ENCODE results near the gene CHD3. TPM values are rescaled to one million over a fixed set of nuclear protein-coding genes. Genes with fewer than 3 reads are reported as not detected.
A peak's percentile ranks its signal among the peaks of the same experiment; 100 is the strongest.
"Not testable (repeated sequence)": the region's sequence is repeated elsewhere in the genome, so short reads cannot be mapped to it uniquely, and the experiment has no call there.

Gene CHD3
- polyA plus RNA-seq, 10 donors = 57.4 to 113 (median 80.2) TPM

DNA sequence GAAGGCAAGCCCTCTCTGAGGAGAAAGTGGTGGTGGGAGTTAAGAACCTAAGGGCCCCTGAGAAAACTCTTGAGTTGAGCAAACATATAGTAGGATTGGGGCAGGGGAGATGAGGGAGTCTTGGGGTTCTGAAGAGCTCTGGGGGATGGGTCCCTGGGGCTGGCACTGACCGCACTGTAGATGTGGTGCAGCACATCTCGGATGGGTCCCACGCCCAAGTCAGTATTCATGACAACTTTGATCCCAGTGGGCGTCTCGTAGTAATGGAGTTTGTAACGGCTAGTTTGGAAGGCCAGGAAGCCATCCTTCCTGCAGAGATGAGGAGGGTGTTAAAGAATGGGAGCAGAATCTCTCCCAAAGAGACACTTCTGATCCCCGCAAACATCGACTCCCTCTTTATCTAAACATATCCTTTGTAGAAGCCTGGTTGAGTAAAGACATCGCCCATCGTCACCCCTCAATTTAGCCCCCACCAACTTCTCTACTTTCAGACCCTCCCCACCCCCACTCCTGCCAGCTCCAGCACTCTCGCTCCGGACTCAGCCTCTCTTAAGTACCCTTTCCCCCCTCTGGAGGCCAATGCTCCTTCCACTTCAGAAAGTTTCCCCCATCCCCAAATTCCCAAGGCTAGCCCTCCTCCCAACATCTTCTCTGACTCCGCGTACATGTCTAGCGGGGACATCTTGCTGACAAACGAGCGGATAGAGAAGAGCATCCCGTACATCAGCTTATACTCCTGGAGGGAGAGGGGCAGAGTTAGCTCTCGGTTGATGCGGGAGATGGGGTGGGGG, 42.4 kb downstream of the CHD3 start:
- no peak for DNase-seq

- DNase-seq = peak; percentile 99 to 100 (median 100)
These were observed 43.3 kb downstream of the CHD3 start, which contains the start of the genes CNTROB and TRAPPC1 for GRCh38 chr17:7931709-7932482. CNTROB (plus strand) TSS chr17:7932206; CDS start chr17:7933080, 874 bp downstream. TRAPPC1 (minus strand) TSS chr17:7931946; CDS start chr17:7931829, 117 bp downstream.

DNA sequence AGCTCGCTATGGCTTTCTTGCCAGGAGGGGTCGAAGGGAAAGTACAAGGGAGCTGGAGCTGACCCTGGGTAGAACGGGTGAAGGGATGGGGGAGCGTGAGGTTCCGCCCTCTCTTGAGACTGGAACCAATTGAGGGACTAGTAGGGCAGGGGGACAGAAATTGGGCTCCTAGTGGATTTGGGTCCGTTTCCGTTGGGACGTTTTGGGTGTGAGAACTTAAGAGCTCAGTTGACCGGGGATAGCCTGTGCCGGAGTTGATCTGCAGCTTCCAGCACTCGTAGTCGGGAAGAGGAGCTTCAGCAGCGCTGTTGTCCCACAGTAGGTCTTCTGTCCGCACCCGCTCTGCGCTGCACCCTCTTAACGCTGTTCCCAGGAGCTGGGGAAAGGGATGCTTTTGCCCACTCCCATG, 43.9 kb downstream of the CHD3 start:
- DNase-seq = peak in 1 of 3 donors; percentile 56

DNA sequence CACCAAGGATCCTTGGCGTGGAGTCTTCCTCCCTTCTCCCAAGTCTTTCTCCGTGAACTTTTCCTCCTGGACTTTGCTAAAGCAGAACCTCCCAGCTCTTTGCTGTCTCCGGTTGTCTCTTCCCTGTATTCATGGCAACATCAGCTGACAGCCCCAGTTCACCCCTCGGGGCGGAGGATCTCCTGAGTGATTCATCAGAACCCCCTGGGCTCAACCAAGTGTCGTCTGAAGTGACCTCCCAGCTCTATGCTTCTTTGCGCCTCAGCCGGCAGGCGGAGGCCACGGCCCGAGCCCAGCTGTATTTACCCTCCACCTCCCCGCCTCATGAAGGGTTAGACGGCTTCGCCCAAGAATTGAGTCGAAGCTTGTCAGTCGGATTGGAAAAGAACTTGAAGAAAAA, 44.4 kb downstream of the CHD3 start:
- peak in 1 of 3 donors; percentile 18 for DNase-seq

DNA sequence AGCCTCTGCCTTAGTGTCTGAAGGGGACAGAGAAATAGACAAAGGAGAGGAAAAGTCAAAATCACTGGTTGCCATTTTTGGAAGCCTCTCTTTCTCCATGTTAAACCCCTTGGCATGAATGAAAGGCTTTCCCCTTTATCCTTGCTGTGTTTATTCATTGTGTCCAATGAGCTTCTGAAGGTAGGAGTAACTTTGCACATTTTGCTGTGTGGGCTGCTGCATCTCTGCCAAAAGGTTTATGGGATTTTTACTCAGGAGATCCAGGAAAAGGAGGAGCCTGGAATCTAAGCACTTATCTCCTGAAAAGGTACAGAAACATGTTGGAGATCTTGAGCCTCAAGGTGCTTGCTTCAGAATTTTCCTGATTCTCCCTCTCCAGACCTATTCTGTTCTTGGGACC, 47.3 kb downstream of the CHD3 start:
- no peak for DNase-seq

GRCh38 chr17:7940034-7940433, 51.4 kb downstream of the CHD3 start:
- DNase-seq = no peak

- DNase-seq = no peak
These were observed 52.2 kb downstream of the CHD3 start for GRCh38 chr17:7940743-7941142.

DNA sequence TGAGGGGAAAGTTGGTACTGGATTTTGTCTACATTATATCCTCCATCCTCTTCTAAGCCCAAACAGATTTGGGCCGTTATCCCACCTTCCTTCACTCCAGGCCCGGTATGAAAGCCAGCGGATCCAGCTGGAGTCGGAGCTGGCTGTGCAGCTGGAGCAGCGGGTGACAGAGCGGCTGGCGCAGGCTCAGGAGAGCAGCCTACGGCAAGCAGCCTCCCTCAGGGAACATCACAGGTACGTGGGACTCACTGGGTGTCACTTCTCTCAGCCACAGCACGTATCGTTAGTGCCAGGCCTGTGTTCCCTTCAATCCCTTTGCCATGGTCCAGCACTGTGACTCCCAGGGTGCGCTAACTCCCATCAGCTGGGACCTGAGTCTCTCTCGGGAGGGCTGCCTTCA, 54.7 kb downstream of the CHD3 start:
- no peak for DNase-seq

DNA sequence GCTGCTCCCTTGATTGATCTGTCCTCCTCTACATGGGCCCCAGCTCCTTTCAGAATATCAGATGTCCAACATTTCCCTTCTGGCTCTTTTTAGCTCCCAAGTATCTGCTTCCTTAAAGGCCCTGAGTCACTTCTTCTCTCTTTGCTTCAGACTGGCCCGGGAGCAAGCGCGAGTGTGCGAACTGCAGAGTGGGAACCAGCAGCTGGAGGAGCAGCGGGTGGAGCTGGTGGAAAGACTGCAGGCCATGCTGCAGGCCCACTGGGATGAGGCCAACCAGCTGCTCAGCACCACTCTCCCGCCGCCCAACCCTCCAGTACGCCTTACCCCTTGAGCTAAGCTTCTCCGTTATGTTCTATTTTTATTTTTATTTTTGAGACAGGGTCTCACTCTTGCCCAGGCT, 55.7 kb downstream of the CHD3 start:
- DNase-seq = no peak

DNA sequence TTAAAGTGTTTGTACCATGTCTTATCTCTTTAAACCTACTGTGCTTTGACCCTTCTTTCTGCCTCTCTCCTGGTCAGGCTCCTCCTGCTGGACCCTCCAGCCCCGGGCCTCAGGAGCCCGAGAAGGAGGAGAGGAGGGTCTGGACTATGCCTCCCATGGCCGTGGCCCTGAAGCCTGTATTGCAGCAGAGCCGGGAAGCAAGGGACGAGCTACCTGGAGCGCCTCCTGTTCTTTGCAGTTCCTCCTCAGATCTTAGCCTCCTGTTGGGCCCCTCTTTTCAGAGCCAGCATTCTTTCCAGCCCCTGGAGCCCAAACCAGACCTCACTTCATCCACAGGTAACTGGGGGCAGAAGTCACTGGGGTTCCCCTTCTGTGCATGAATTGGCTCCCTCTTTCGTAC, 57.1 kb downstream of the CHD3 start:
- DNase-seq = no peak

- no peak for DNase-seq
These were observed 57.9 kb downstream of the CHD3 start for GRCh38 chr17:7946441-7946840.

- no peak for DNase-seq
These were observed 59.1 kb downstream of the CHD3 start for GRCh38 chr17:7947651-7948050.

DNA sequence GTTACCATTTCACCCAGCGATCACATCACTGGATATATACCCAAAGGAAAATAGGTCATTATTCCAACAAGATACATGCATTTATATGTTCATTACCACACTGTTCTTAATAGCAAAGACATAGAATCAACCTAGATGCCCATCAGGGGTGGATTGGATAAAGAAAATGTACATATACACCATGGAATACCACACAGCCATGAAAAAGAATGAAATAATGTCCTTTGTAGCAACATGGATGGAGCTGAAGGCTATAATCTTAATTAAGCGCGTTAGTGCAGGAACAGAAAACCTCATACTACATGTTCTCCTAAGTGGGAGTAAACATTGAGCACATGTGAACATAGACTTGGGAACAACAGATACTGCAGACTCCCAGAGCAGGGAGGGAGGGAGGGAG, 62.0 kb downstream of the CHD3 start:
- no peak for DNase-seq

DNA sequence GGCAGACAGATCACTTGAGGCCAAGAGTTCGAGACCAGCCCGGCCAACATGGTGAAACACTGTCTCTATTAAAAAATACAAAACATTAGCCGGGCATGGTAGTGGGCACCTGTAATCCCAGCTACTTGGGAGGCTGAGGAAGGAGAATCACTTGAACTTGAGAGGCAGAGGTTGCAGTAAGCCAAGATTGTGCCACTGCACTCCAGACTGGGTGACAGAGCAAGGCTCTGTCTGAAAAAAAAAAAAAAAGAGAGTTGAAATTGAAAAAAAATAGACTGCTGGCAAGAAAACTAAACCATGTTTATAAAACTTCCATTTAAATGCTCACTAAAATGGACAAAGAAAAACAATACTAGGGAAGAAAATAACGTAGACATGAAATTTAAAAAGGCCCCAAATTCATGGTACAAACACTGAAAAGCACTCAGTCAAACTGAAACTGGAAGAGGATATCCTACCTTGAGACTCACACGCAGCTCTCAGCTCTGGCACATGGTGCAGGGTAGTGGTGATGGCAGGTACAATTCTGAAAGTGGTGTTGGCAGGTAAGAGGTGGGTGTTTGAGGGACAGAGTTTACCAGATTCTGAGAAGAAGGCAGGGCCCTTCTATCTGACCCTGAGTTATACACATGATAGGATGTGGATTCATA, 62.7 kb downstream of the CHD3 start:
- no peak for DNase-seq

GRCh38 chr17:7953266-7953665, 64.7 kb downstream of the CHD3 start:
- not testable (repeated sequence) for DNase-seq

DNA sequence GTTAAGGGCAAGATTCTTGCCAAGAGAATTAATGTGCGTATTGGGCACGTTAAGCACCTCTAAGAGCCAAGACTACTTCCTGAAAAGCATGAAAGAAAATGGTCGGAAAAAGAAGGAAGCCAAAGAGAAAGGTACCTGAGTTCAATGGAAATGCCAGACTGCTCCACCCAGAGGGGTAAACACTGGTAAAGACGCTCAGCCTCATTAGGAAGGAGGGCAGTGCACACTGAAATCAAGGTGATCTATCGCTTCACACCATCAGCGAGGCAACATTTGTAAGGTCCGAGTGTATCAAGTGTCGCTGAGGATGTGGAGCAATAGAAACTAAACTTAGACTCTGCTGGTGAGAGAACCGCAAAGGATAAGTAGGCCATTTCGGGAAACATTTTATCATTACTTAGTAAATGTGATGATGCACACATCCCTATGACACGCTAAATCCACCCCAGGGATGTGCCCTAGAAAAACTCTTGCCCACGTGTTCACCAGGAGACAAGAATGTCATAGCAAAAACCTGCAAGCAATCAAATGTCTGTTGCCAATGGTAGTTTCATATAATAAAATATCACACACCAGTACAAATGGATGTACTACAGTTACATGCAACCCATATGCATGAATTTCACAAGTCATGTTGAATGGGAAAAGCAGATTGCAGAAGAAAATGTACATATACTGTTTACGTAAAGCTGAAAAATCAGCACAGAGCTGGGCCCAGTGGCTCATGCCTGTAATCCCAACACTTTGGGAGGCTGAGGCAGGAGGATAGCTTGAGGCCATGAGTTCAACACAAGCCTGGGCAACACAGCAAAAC, 67.0 kb downstream of the CHD3 start:
- no peak for DNase-seq

DNA sequence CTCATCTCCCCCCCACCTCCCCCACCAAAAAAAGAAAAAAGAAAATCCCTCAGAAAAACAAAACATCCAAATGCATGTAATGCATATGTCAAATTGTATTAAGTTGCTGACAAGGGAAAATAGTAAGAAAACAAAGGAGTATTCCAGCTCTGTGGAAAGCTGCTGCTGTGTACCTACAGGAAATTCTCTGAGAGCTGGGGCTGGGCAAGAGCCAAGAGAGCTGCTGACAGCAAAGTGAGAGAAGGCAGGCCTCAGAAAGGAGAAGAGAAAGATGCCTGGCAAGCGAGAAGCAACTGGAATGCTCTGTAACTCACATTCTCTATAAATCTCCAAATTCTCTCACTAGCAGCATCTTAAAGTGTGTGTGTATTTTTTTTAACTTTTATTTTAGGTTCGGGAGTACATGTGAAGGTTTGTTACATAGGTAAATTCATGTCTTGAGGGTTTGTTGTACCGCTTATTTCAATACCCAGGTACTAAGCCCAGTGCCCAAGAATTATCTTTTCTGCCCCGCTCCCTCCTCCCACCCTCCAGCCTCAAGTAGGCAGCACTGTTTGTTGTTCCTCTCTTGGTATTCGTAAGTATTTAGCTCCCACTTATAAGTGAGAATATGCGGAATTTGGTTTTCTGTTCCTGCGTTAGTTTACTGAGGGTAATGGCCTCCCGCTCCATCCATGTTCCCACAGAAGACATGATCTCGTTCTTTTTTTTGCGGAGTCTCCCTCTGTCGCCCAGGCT, 67.8 kb downstream of the CHD3 start:
- DNase-seq = peak; percentile 18 to 55 (median 20)

- no peak for DNase-seq
These were observed 71.1 kb downstream of the CHD3 start for GRCh38 chr17:7959503-7960253.

DNA sequence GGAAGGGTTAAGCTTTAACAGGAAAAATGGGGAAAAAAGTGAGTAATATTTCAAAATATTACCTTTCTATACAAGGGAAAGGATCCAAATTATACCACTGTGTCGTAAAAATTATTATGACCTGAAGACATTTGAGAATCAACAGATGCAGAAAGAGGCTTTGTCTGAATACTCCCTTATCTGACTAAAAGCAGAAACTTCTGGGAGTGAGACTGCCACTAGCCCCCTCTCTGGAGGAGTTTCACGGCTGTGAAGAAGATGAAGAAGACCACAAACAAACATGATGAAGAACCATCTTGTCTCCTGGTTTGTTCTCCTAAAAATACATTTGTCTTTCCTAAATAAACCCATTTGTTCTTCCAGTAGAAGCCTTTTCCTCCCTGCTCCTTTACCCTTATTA, 72.8 kb downstream of the CHD3 start:
- DNase-seq = no peak
